ENCODE results near the gene PPM1E. TPM values are rescaled to one million over a fixed set of nuclear protein-coding genes. Genes with fewer than 3 reads are reported as not detected.

The PPM1E gene
- total and polyA plus RNA-seq, 2 experiments from 2014 or later, result not detected

DNA sequence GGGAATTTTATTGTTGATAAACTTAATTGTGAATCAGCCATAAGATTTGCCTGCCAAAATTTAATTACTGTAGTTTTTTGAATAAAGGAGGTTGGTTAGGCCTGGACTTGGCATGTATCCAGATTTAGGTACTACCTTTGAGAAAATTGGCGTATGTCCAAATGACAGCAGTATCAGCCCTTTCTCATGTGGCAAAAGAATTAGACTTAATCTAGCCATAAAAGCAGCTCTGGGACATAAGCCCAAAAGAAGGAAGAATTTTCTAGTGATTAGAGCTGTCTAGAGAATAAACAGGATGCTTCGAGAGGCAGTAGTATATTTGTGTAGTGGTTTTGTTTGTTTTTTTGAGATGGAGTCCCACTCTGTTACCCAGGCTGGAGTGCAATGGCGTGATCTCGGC is 27.7 kb downstream of the PPM1E start:
- 69% methylated on average over 4 of the region's 4 CpGs for WGBS, 2 experiments (ENCODE audit: low coverage in 1 of 2, low lambda C conversion rate in 2 of 2, missing lambda C conversion rate in 2 of 2)

DNA sequence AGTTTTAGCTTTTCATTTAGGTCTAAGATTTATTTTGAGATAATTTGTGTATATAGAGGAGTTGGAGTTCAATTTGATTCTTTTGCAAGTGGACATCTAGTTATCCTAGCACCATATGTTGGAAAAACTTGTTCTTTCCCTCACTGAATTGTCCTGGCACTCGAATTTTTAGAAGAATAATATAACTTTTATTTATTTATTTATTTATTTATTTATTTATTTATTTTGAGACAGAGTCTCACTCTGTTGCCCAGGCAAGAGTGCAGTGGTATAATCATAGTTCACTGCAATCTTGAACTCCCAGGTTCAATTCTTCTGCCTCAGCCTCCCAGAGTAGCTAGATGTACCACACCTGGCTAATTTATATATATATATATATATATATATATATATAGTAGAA is 29.4 kb downstream of the PPM1E start:
- Histone ChIP-seq H3K4me2 (ENCODE audit: unreplicated experiment) (no peak overlapping the region), H3F3A (ENCODE audit: insufficient read depth) (peaks cover 12% of the 10 kb centered on the region), H2AFZ (no peak overlapping the region), H3K27ac (no peak overlapping the region), H3K4me1 (ENCODE audit: insufficient read depth) (peaks cover 19% of the 10 kb centered on the region), H3K4me3 (no peak overlapping the region), H3K9ac (no peak overlapping the region), H3K9me3 (ENCODE audit: low read depth) (no peaks in the 10 kb centered on the region), H3K36me3 (ENCODE audit: low read depth) (no peaks in the 10 kb centered on the region), H3K27me3 (replicated peaks; ENCODE audit: insufficient read depth) (no peaks in the 10 kb centered on the region), H3K79me2 (ENCODE audit: insufficient read depth) (no peaks in the 10 kb centered on the region), H3K9me2 (ENCODE audit: insufficient read depth) (no peaks in the 10 kb centered on the region), H4K20me1 (ENCODE audit: insufficient read depth) (no peaks in the 10 kb centered on the region)
- no peak for TF ChIP-seq EZH2phosphoT487 (IDR thresholded peaks at IDR 0.05; ENCODE audit: insufficient read depth, low read depth)
- TF ChIP-seq EZH2 (IDR thresholded peaks at IDR 0.05; ENCODE audit: insufficient read depth, poor library complexity, severe bottlenecking), result no peak
- WGBS, 2 experiments (ENCODE audit: low coverage in 1 of 2, low lambda C conversion rate in 2 of 2, missing lambda C conversion rate in 2 of 2), result 37 to 67% methylated on average over 1 of the region's 1 CpG
- in situ Hi-C loops (cut with MboI), result no loop called here
- DNase-seq, result no peak

More for the DNA sequence above, 27.7 kb downstream of the PPM1E start:
- Histone ChIP-seq H2AFZ (no peak overlapping the region), H3K27me3 (replicated peaks; ENCODE audit: insufficient read depth) (no peaks in the 10 kb centered on the region), H3K9me2 (ENCODE audit: insufficient read depth) (no peaks in the 10 kb centered on the region), H3K79me2 (ENCODE audit: insufficient read depth) (no peaks in the 10 kb centered on the region), H3F3A (ENCODE audit: insufficient read depth) (peaks cover 12% of the 10 kb centered on the region), H3K4me1 (ENCODE audit: insufficient read depth) (peaks cover 19% of the 10 kb centered on the region), H4K20me1 (ENCODE audit: insufficient read depth) (no peaks in the 10 kb centered on the region), H3K9ac (no peak overlapping the region), H3K9me3 (ENCODE audit: low read depth) (no peaks in the 10 kb centered on the region), H3K4me3 (no peak overlapping the region), H3K27ac (no peak overlapping the region), H3K36me3 (ENCODE audit: low read depth) (no peaks in the 10 kb centered on the region), H3K4me2 (ENCODE audit: unreplicated experiment) (no peak overlapping the region)
- peak; percentile 6 for DNase-seq
- TF ChIP-seq EZH2 (IDR thresholded peaks at IDR 0.05; ENCODE audit: insufficient read depth, poor library complexity, severe bottlenecking) (no peak), EZH2phosphoT487 (IDR thresholded peaks at IDR 0.05; ENCODE audit: insufficient read depth, low read depth) (no peak)
- in situ Hi-C loops (cut with MboI), result no loop called here

DNA sequence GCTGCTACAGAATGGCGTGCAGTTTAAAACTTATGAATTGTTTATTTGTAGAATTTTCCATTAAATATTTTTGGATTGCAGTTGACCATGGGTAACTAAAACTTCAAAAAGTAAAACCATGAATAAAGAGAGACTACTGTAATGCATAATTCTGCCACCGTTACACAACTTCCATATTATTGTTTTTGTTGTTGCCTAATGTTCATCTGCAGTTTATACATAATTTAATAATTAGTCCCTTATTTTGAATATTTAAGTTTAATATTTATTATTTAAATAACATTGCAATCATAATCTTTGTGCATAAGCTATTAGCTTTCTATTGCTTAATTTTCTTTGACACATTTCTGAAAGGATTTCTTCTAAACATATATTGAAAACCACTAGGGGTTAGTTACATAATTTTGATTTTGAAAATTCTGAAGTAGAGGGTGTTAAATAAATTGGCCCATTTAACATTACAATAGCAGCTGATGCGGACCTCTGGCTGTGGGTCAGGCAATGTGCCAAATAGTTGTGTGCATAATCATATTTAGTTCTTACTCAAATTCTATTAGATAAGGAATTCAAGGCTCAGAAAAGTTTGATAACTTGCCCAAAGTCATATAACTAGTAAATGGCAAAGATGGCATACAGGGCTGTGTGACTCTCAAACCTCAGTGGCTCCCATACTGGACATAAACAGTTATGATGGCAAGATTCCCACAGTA is 31.1 kb downstream of the PPM1E start:
- H3K27me3 ChIP-seq (replicated peaks; ENCODE audit: insufficient read depth), result no peaks in the 10 kb centered on the region
- H3K36me3 ChIP-seq (ENCODE audit: low read depth), result no peaks in the 10 kb centered on the region
- H3K79me2 ChIP-seq (ENCODE audit: insufficient read depth), result no peaks in the 10 kb centered on the region
- H3K27ac ChIP-seq, result peak overlapping the region; percentile 65
- no peaks in the 10 kb centered on the region for H3K9me3 ChIP-seq (ENCODE audit: low read depth)
- H3K4me2 ChIP-seq (ENCODE audit: unreplicated experiment), result peak overlapping the region; percentile 41
- no peak overlapping the region for H3K9ac ChIP-seq
- 4 to 11% methylated on average over 3 of the region's 3 CpGs for WGBS, 2 experiments (ENCODE audit: low coverage in 1 of 2, low lambda C conversion rate in 2 of 2, missing lambda C conversion rate in 2 of 2)
- H3F3A ChIP-seq (ENCODE audit: insufficient read depth), result peaks cover 12% of the 10 kb centered on the region
- peaks cover 19% of the 10 kb centered on the region for H3K4me1 ChIP-seq (ENCODE audit: insufficient read depth)
- no peaks in the 10 kb centered on the region for H4K20me1 ChIP-seq (ENCODE audit: insufficient read depth)
- no peak overlapping the region for H2AFZ ChIP-seq
- in situ Hi-C loops (cut with MboI), result no loop called here
- H3K9me2 ChIP-seq (ENCODE audit: insufficient read depth), result no peaks in the 10 kb centered on the region
- no peak overlapping the region; the same call in 1 of the 2 replicates for H3K4me3 ChIP-seq
- no peak for TF ChIP-seq EZH2 (IDR thresholded peaks at IDR 0.05; ENCODE audit: insufficient read depth, poor library complexity, severe bottlenecking)
- 0 out of 2 replicates have a peak, but pooled peaks have one; percentile 12 for TF ChIP-seq EZH2phosphoT487 (IDR thresholded peaks at IDR 0.05; ENCODE audit: insufficient read depth, low read depth)
- peak; percentile 67 for DNase-seq

DNA sequence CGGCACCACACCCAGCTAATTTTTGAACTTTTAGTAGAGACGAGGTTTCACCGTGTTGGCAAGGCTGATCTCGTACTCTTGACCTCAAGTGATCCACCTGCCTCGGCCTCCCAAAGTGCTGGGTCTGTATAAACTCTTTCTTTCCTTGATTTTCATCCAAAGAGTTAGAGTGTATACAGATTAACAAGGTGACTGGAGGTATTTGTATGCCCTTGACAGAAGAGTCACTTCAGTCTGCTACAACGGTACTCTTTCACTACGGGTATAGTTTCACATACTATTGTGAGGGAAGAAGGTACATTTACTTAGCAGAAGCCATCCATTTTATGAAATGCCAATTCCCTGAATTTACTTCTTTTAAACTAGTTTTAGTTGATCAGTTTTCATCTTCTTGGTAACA is 32.5 kb downstream of the PPM1E start:
- H3K4me1 ChIP-seq (ENCODE audit: insufficient read depth), result peaks cover 19% of the 10 kb centered on the region
- H3K27ac ChIP-seq, result no peak overlapping the region
- H3K9me2 ChIP-seq (ENCODE audit: insufficient read depth), result no peaks in the 10 kb centered on the region
- H3K4me2 ChIP-seq (ENCODE audit: unreplicated experiment), result no peak overlapping the region
- no peaks in the 10 kb centered on the region for H3K36me3 ChIP-seq (ENCODE audit: low read depth)
- H3K9me3 ChIP-seq (ENCODE audit: low read depth), result no peaks in the 10 kb centered on the region
- TF ChIP-seq EZH2 (IDR thresholded peaks at IDR 0.05; ENCODE audit: insufficient read depth, poor library complexity, severe bottlenecking) (no peak), EZH2phosphoT487 (IDR thresholded peaks at IDR 0.05; ENCODE audit: insufficient read depth, low read depth) (no peak)
- no peak overlapping the region for H3K9ac ChIP-seq
- no peaks in the 10 kb centered on the region for H3K79me2 ChIP-seq (ENCODE audit: insufficient read depth)
- 92 to 93% methylated on average over 7 of the region's 7 CpGs for WGBS, 2 experiments (ENCODE audit: low coverage in 1 of 2, low lambda C conversion rate in 2 of 2, missing lambda C conversion rate in 2 of 2)
- H4K20me1 ChIP-seq (ENCODE audit: insufficient read depth), result no peaks in the 10 kb centered on the region
- H3F3A ChIP-seq (ENCODE audit: insufficient read depth), result peaks cover 12% of the 10 kb centered on the region
- no peaks in the 10 kb centered on the region for H3K27me3 ChIP-seq (replicated peaks; ENCODE audit: insufficient read depth)
- H3K4me3 ChIP-seq, result no peak overlapping the region
- no peak for DNase-seq
- H2AFZ ChIP-seq, result no peak overlapping the region
- in situ Hi-C loops (cut with MboI), result no loop called here
